ENCODE measurements around the gene CSRP3. TPM values are rescaled to one million over a fixed set of nuclear protein-coding genes. Genes with fewer than 3 reads are reported as not detected.

CSRP3 gene
- total RNA-seq, 1 donor from 2014 or later, result not detected

GRCh38 chr11:19240420-19241259, 38.9 kb upstream of the CSRP3 start, which contains the start of gene E2F8:
Gene E2F8, minus strand, starts transcription at chr11:19240945. Its CDS starts 824 bp downstream, at chr11:19240121.
- no peak for TF ChIP-seq CTCF (conservative IDR thresholded peaks at IDR 0.05)
- Mint-ChIP-seq H3K36me3 (ENCODE audit: low read depth) (peaks cover 6% of the 10 kb centered on the region), H3K27me3 (ENCODE audit: low read depth) (peaks cover 52% of the 10 kb centered on the region), H3K27ac (ENCODE audit: unreplicated experiment) (peak within 1 kb of the TSS; percentile 73), H3K4me1 (peaks cover 25% of the 10 kb centered on the region), H3K4me3 (peak within 1 kb of the TSS; percentile 95), H3K9me3 (no peaks in the 10 kb centered on the region)
- DNase-seq (ENCODE audit: low read depth, low spot score), result peak; percentile 93

- Mint-ChIP-seq H3K27me3 (ENCODE audit: low read depth) (peaks cover 40% of the 10 kb centered on the region), H3K9me3 (no peaks in the 10 kb centered on the region), H3K4me1 (peaks cover 25% of the 10 kb centered on the region), H3K27ac (ENCODE audit: unreplicated experiment) (no peak overlapping the region), H3K36me3 (ENCODE audit: low read depth) (peaks cover 10% of the 10 kb centered on the region), H3K4me3 (peak overlapping the region; percentile 90)
- TF ChIP-seq CTCF (conservative IDR thresholded peaks at IDR 0.05), result no peak
- no peak for DNase-seq (ENCODE audit: low read depth, low spot score)
Measured at GRCh38 chr11:19239039-19239438, 37.3 kb upstream of the CSRP3 start.

- Mint-ChIP-seq H3K4me3 (no peak overlapping the region), H3K27ac (ENCODE audit: unreplicated experiment) (no peak overlapping the region), H3K9me3 (no peaks in the 10 kb centered on the region), H3K36me3 (ENCODE audit: low read depth) (peaks cover 10% of the 10 kb centered on the region), H3K4me1 (peaks cover 25% of the 10 kb centered on the region), H3K27me3 (ENCODE audit: low read depth) (peaks cover 28% of the 10 kb centered on the region)
- no peak for DNase-seq (ENCODE audit: low read depth, low spot score)
- TF ChIP-seq CTCF (conservative IDR thresholded peaks at IDR 0.05), result no peak
Measured at GRCh38 chr11:19237813-19238212, 36.0 kb upstream of the CSRP3 start.

- H3K27ac Mint-ChIP-seq (ENCODE audit: unreplicated experiment), result no peak overlapping the region
- H3K36me3 Mint-ChIP-seq (ENCODE audit: low read depth), result peaks cover 10% of the 10 kb centered on the region
- peaks cover 21% of the 10 kb centered on the region for H3K4me1 Mint-ChIP-seq
- no peak for DNase-seq (ENCODE audit: low read depth, low spot score)
- H3K9me3 Mint-ChIP-seq, result no peaks in the 10 kb centered on the region
- TF ChIP-seq CTCF (conservative IDR thresholded peaks at IDR 0.05), result no peak
- H3K27me3 Mint-ChIP-seq (ENCODE audit: low read depth), result peaks cover 23% of the 10 kb centered on the region
- H3K4me3 Mint-ChIP-seq, result no peak overlapping the region
Measured at GRCh38 chr11:19237381-19237780, 35.6 kb upstream of the CSRP3 start.

GRCh38 chr11:19234231-19234817, 32.5 kb upstream of the CSRP3 start:
- Mint-ChIP-seq H3K4me3 (no peak overlapping the region), H3K4me1 (peaks cover 4% of the 10 kb centered on the region), H3K36me3 (ENCODE audit: low read depth) (peaks cover 17% of the 10 kb centered on the region), H3K9me3 (no peaks in the 10 kb centered on the region), H3K27ac (ENCODE audit: unreplicated experiment) (no peak overlapping the region), H3K27me3 (ENCODE audit: low read depth) (peaks cover 6% of the 10 kb centered on the region)
- no peak for TF ChIP-seq CTCF (conservative IDR thresholded peaks at IDR 0.05)
- DNase-seq (ENCODE audit: low read depth, low spot score), result no peak

All from neural crest cell (in vitro differentiated cells).